Natural killer cell (primary cell): ENCODE data around the gene PSME4. TPM values are rescaled to one million over a fixed set of nuclear protein-coding genes. Genes with fewer than 3 reads are reported as not detected.
"Not testable (repeated sequence)": the region's sequence is repeated elsewhere in the genome, so short reads cannot be mapped to it uniquely, and the experiment has no call there.

ENCODE experiments used
- ATAC-seq, 3 donors: fragments of 150-1000 bp in 2 of 3; fragments of 200-7000 bp in 1 of 3; cut with Tn5 transposase; 1 replicate in 1 of 3; 2 replicates in 2 of 3; pipeline ENCODE4 v1.10.0; 2021; ENCODE audit warnings: mild to moderate bottlenecking in 2 of 3, moderate library complexity in 2 of 3
- DNase-seq, 2 donors: peaks; one replicate each; pipeline versions ENCODE4 v3.0.0 to v3.0.0-alpha.2; 2013 to 2021; ENCODE audit warnings: mixed read lengths in 1 of 2
- H3K27ac ChIP-seq: one replicate; pipeline ENCODE4 v1.5.1; 2013; ENCODE audit warnings: mild to moderate bottlenecking, low read length
- H3K27me3 ChIP-seq: one replicate; pipeline ENCODE4 v1.6.1; 2013; ENCODE audit warnings: low read length; ENCODE audit not compliant: control insufficient read depth, insufficient read depth
- H3K36me3 ChIP-seq: one replicate; pipeline ENCODE4 v1.6.1; 2013; ENCODE audit warnings: low read length; ENCODE audit not compliant: control insufficient read depth, insufficient read depth
- H3K4me1 ChIP-seq: one replicate; pipeline ENCODE4 v1.6.1; 2013; ENCODE audit warnings: low read length; ENCODE audit not compliant: control insufficient read depth, insufficient read depth
- H3K4me3 ChIP-seq: one replicate; pipeline ENCODE4 v1.5.1; 2013; ENCODE audit warnings: low read length
- H3K9me3 ChIP-seq: one replicate; pipeline ENCODE4 v1.6.1; 2013; ENCODE audit warnings: low read length; ENCODE audit not compliant: control insufficient read depth, insufficient read depth
- H3K27ac Mint-ChIP-seq, 2 donors: one replicate each; pipeline ENCODE4 v1.8.0; 2022; ENCODE audit warnings: mild to moderate bottlenecking in 2 of 2, mixed read lengths in 2 of 2, moderate library complexity in 1 of 2
- H3K27me3 Mint-ChIP-seq, 2 donors: one replicate each; pipeline ENCODE4 v1.8.0; 2022; ENCODE audit warnings: low read depth in 2 of 2, mixed read lengths in 2 of 2
- H3K36me3 Mint-ChIP-seq: one replicate; pipeline ENCODE4 v1.8.0; 2022; ENCODE audit warnings: mixed read lengths
- H3K4me1 Mint-ChIP-seq, 2 donors: one replicate each; pipeline ENCODE4 v1.8.0; 2022; ENCODE audit warnings: mixed read lengths in 2 of 2
- H3K4me3 Mint-ChIP-seq: one replicate; pipeline ENCODE4 v1.8.0; 2022; ENCODE audit warnings: mild to moderate bottlenecking, moderate library complexity, mixed read lengths
- H3K9me3 Mint-ChIP-seq, 2 donors: one replicate each; pipeline ENCODE4 v1.8.0; 2022; ENCODE audit warnings: mixed read lengths in 2 of 2
- CTCF ChIP-seq: fragments of 200-600 bp; IDR thresholded peaks from one replicate; pipeline ENCODE4 v1.8.0; 2022; ENCODE audit warnings: antibody characterized with exemption
- WGBS: methylation state at CpG from one replicate; pipeline ENCODE4 v1.1.7; 2013; ENCODE audit warnings: missing lambda C conversion rate; ENCODE audit not compliant: insufficient coverage; 5-methylcytosine and 5-hydroxymethylcytosine counted together
- intact Hi-C: fragments of 100-400 bp; cut with micrococcal nuclease; formaldehyde crosslinking; loops from one replicate; pipeline ENCODE4 v1.14.2; 2022
- total RNA-seq, 4 donors: library from RNA; stranded (reverse); fragments of 120-200 nt in 1 of 4; gene quantifications; one replicate each; pipeline versions ENCODE4 v1.2.3 to v1.2.4, GENCODE V29; 2013 to 2022

Gene PSME4
- total RNA-seq, 3 donors from 2014 or later (not counting 1 experiment from before 2014, with no cell fraction given) = 140 to 149 (median 141) TPM

- no peak for ATAC-seq
- Mint-ChIP-seq H3K9me3 (no peaks in the 10 kb centered on the region), H3K36me3 (no peaks in the 10 kb centered on the region)
Measured at GRCh38 chr2:53848062-53848461, 122.7 kb downstream of the PSME4 start.

GRCh38 chr2:53843595-53843994 is 127.2 kb downstream of the PSME4 start:
- Mint-ChIP-seq H3K27ac (no peak overlapping the region), H3K9me3 (no peaks in the 10 kb centered on the region), H3K36me3 (no peaks in the 10 kb centered on the region), H3K4me1 (no peaks in the 10 kb centered on the region), H3K27me3 (no peaks in the 10 kb centered on the region), H3K4me3 (no peak overlapping the region)
- H3K27me3 ChIP-seq = no peaks in the 10 kb centered on the region
- no peak for TF ChIP-seq CTCF
- intact Hi-C loops = no loop called here
- ATAC-seq = no peak
- no peak for DNase-seq
- no peak overlapping the region for H3K27ac ChIP-seq
- H3K4me1 ChIP-seq = no peaks in the 10 kb centered on the region
- H3K36me3 ChIP-seq = no peaks in the 10 kb centered on the region
- WGBS = 55% methylated on average over 2 of the region's 2 CpGs
- H3K9me3 ChIP-seq = no peaks in the 10 kb centered on the region
- no peak overlapping the region for H3K4me3 ChIP-seq

More at GRCh38 chr2:53848062-53848461, 122.7 kb downstream of the PSME4 start:
- H3K4me3 ChIP-seq = no peak overlapping the region
- H3K9me3 ChIP-seq = no peaks in the 10 kb centered on the region
- no peaks in the 10 kb centered on the region for H3K4me1 ChIP-seq
- peaks cover 2% of the 10 kb centered on the region for H3K36me3 ChIP-seq
- DNase-seq = no peak
- no peaks in the 10 kb centered on the region for H3K27me3 ChIP-seq
- 100% methylated on average over 1 of the region's 2 CpGs for WGBS
- H3K27ac ChIP-seq = no peak overlapping the region
- no peak overlapping the region for H3K4me3 Mint-ChIP-seq
- H3K4me1 Mint-ChIP-seq = no peaks in the 10 kb centered on the region
- H3K27ac Mint-ChIP-seq = no peak overlapping the region
- no peak for TF ChIP-seq CTCF
- no peaks in the 10 kb centered on the region for H3K27me3 Mint-ChIP-seq
- intact Hi-C loops = no loop called here

GRCh38 chr2:53842891-53843290 is 127.9 kb downstream of the PSME4 start:
- Histone ChIP-seq H3K27me3 (no peaks in the 10 kb centered on the region), H3K4me3 (no peak overlapping the region), H3K27ac (no peak overlapping the region), H3K9me3 (no peaks in the 10 kb centered on the region), H3K36me3 (no peaks in the 10 kb centered on the region), H3K4me1 (no peaks in the 10 kb centered on the region)
- Mint-ChIP-seq H3K4me1 (no peaks in the 10 kb centered on the region), H3K27ac (no peak overlapping the region), H3K36me3 (no peaks in the 10 kb centered on the region), H3K27me3 (no peaks in the 10 kb centered on the region), H3K9me3 (no peaks in the 10 kb centered on the region), H3K4me3 (no peak overlapping the region)
- intact Hi-C loops = no loop called here
- 88% methylated on average over 3 of the region's 3 CpGs for WGBS
- no peak for ATAC-seq
- DNase-seq = no peak
- TF ChIP-seq CTCF = no peak

- DNase-seq, ATAC-seq, H3K4me1 ChIP-seq, intact Hi-C loops, H3K9me3 Mint-ChIP-seq, H3K27me3 ChIP-seq, H3K27ac ChIP-seq, H3K36me3 Mint-ChIP-seq, H3K4me1 Mint-ChIP-seq, H3K27me3 Mint-ChIP-seq, H3K27ac Mint-ChIP-seq, H3K36me3 ChIP-seq, H3K9me3 ChIP-seq, H3K4me3 Mint-ChIP-seq, H3K4me3 ChIP-seq: not testable (repeated sequence)
- 99% methylated on average over 7 of the region's 7 CpGs for WGBS
Measured at GRCh38 chr2:53841651-53842050, 129.1 kb downstream of the PSME4 start.
